Ascending aorta (tissue), 2 donors: Measurements from ENCODE around the gene REEP3. TPM values are rescaled to one million over a fixed set of nuclear protein-coding genes. Genes with fewer than 3 reads are reported as not detected.

Source experiments
- DNase-seq, 2 donors: peaks; one replicate each; pipeline ENCODE4 v3.0.0-alpha.2; 2019; ENCODE audit warnings: low spot score in 2 of 2
- H3K27ac ChIP-seq, 2 donors: fragments of 200-600 bp; sonication (generic); one replicate each; pipeline ENCODE4 v1.5.1; 2016 to 2017; ENCODE audit warnings: mild to moderate bottlenecking in 1 of 2
- H3K27me3 ChIP-seq: fragments of 200-600 bp; sonication (generic); one replicate; pipeline ENCODE4 v1.5.1; 2017
- H3K36me3 ChIP-seq, 2 donors: fragments of 200-600 bp; sonication (generic); one replicate each; pipeline ENCODE4 v1.5.1; 2016
- H3K4me1 ChIP-seq, 2 donors: fragments of 200-600 bp; sonication (generic); one replicate each; pipeline ENCODE4 v1.5.1; 2016 to 2017; ENCODE audit warnings: mild to moderate bottlenecking in 1 of 2
- H3K4me3 ChIP-seq, 2 donors: fragments of 200-600 bp; sonication (generic); one replicate each; pipeline ENCODE4 v1.5.1; 2016 to 2017; ENCODE audit warnings: mild to moderate bottlenecking in 1 of 2
- H3K9me3 ChIP-seq, 2 donors: fragments of 200-600 bp; sonication (generic); one replicate each; pipeline ENCODE4 v1.5.1; 2016
- CTCF ChIP-seq, 3 experiments: fragments of 200-600 bp in 2 of 3; fragments of 450-650 bp in 1 of 3; sonication (generic) in 2 of 3; IDR thresholded peaks; one replicate each; pipeline ENCODE4 v1.5.1; 2016 to 2019; ENCODE audit warnings: antibody characterized with exemption in 3 of 3, mild to moderate bottlenecking in 1 of 3, moderate library complexity in 1 of 3
- intact Hi-C: fragments of 100-400 bp; cut with DNase I; formaldehyde crosslinking; loops from one replicate; pipeline ENCODE4 v1.15.1; 2023
- total RNA-seq: library from RNA; depleted of rRNA; stranded (reverse); fragments of >200 nt; gene quantifications from one replicate; pipeline ENCODE4 v1.1.0, GENCODE V29; 2016

The REEP3 gene
- total RNA-seq, 1 donor from 2014 or later = 41.1 TPM

GRCh38 chr10:63608511-63608910, 87.3 kb downstream of the REEP3 start:
- DNase-seq = no peak

GRCh38 chr10:63611078-63611477, 89.9 kb downstream of the REEP3 start:
- Histone ChIP-seq H3K27me3 (no peaks in the 10 kb centered on the region), H3K4me3 (no peak overlapping the region), H3K4me1 (no peaks in the 10 kb centered on the region), H3K9me3 (no peaks in the 10 kb centered on the region), H3K36me3 (peaks cover 4 to 5% of the 10 kb centered on the region in 2 donors), H3K27ac (no peak overlapping the region)
- DNase-seq = no peak
- no peak for TF ChIP-seq CTCF (IDR thresholded peaks at IDR 0.05)
- intact Hi-C loops = no loop called here

More at GRCh38 chr10:63608511-63608910, 87.3 kb downstream of the REEP3 start:
- intact Hi-C loops = no loop called here
- Histone ChIP-seq H3K36me3 (peaks cover 5 to 11% of the 10 kb centered on the region in 2 donors), H3K4me1 (no peaks in the 10 kb centered on the region), H3K9me3 (no peaks in the 10 kb centered on the region), H3K27me3 (no peaks in the 10 kb centered on the region), H3K27ac (no peak overlapping the region), H3K4me3 (no peak overlapping the region)
- no peak for TF ChIP-seq CTCF (IDR thresholded peaks at IDR 0.05)

- no peak for TF ChIP-seq CTCF (IDR thresholded peaks at IDR 0.05)
- no peaks in the 10 kb centered on the region for H3K9me3 ChIP-seq
- no peak overlapping the region for H3K27ac ChIP-seq
- H3K4me3 ChIP-seq = no peak overlapping the region
- DNase-seq = no peak
- intact Hi-C loops = no loop called here
- no peaks in the 10 kb centered on the region for H3K27me3 ChIP-seq
- H3K36me3 ChIP-seq = peaks cover 3 to 11% of the 10 kb centered on the region in 2 donors
- no peaks in the 10 kb centered on the region for H3K4me1 ChIP-seq
Measured at GRCh38 chr10:63614371-63614891, 93.2 kb downstream of the REEP3 start.

- intact Hi-C loops = no loop called here
- Histone ChIP-seq H3K4me3 (no peak overlapping the region), H3K27ac (no peak overlapping the region), H3K4me1 (no peaks in the 10 kb centered on the region), H3K36me3 (peaks cover 6 to 16% of the 10 kb centered on the region in 2 donors), H3K27me3 (no peaks in the 10 kb centered on the region), H3K9me3 (no peaks in the 10 kb centered on the region)
- no peak for DNase-seq
- TF ChIP-seq CTCF (IDR thresholded peaks at IDR 0.05) = no peak
Measured at GRCh38 chr10:63618552-63618951, 97.4 kb downstream of the REEP3 start.

- no peak overlapping the region for H3K4me3 ChIP-seq
- H3K4me1 ChIP-seq = no peaks in the 10 kb centered on the region
- no peaks in the 10 kb centered on the region for H3K27me3 ChIP-seq
- intact Hi-C loops = no loop called here
- no peak overlapping the region for H3K27ac ChIP-seq
- no peaks in the 10 kb centered on the region for H3K9me3 ChIP-seq
- peaks cover 6 to 16% of the 10 kb centered on the region in 2 donors for H3K36me3 ChIP-seq
- DNase-seq = no peak
- no peak for TF ChIP-seq CTCF (IDR thresholded peaks at IDR 0.05)
Measured at GRCh38 chr10:63619426-63619825, 98.2 kb downstream of the REEP3 start.

- H3K27ac ChIP-seq = no peak overlapping the region
- H3K4me1 ChIP-seq = no peaks in the 10 kb centered on the region
- no peaks in the 10 kb centered on the region for H3K27me3 ChIP-seq
- peaks cover 6 to 16% of the 10 kb centered on the region in 2 donors for H3K36me3 ChIP-seq
- no peak for TF ChIP-seq CTCF (IDR thresholded peaks at IDR 0.05)
- H3K4me3 ChIP-seq = no peak overlapping the region
- H3K9me3 ChIP-seq = no peaks in the 10 kb centered on the region
- intact Hi-C loops = no loop called here
- DNase-seq = no peak
Measured at GRCh38 chr10:63622097-63622496, 100.9 kb downstream of the REEP3 start.
